ENCODE data around the gene LOXL1.

LOXL1 gene, protein sequence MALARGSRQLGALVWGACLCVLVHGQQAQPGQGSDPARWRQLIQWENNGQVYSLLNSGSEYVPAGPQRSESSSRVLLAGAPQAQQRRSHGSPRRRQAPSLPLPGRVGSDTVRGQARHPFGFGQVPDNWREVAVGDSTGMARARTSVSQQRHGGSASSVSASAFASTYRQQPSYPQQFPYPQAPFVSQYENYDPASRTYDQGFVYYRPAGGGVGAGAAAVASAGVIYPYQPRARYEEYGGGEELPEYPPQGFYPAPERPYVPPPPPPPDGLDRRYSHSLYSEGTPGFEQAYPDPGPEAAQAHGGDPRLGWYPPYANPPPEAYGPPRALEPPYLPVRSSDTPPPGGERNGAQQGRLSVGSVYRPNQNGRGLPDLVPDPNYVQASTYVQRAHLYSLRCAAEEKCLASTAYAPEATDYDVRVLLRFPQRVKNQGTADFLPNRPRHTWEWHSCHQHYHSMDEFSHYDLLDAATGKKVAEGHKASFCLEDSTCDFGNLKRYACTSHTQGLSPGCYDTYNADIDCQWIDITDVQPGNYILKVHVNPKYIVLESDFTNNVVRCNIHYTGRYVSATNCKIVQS

DNA sequence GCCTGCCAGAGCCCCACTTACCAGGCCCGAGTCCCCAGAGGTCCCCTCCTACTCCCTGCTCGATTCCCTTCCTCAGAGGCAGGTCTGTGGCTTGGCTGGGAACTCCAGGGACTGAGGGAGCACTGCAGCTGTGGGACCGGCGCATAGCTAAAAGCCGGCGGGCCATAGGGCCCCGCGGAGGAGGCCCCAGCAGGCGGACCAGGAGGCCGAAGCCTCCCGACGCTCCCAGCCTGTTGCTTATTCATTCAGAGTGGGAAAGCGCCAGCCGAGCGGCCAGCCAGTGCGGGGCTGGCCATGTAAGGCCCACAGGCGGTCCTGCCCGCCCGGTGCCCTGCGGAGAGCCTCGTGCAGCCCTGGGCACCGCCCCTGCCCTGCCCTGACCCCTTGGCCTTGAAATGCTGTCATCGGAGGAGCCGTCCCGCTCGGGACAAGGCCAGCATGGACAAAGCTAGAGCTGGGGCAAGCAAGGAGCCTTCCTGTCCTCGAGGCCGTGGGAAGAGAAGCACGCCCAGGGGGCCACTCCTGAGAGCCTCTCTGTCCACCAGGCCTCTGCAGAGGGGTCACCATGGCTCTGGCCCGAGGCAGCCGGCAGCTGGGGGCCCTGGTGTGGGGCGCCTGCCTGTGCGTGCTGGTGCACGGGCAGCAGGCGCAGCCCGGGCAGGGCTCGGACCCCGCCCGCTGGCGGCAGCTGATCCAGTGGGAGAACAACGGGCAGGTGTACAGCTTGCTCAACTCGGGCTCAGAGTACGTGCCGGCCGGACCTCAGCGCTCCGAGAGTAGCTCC, at the start of gene LOXL1:
Gene LOXL1, plus strand, starts transcription at position 244 of the 784 bp plus-strand sequence. Its CDS starts 322 bp downstream, at position 566.
- DNase-seq (ENCODE audit: low read depth) = no peak

DNA sequence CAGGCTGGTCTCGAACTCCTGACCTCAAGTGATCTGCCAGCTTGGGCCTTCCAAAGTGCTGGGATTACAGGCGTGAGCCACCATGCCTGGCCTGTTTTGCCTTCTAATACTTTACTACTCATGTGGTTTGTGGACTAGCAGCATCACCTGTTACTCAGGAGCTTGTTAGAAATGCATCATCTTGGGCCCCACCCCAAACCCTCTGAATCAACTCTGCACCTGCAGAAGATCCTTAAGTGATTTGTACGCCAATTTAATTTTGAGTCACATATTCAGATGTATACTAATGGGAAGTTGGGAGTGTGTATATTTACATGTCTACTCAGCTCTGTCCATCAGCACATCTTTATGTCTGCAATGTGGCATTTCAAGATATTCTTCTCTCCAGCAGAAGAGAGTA, 46.8 kb upstream of the LOXL1 start:
- DNase-seq (ENCODE audit: low read depth) = no peak

DNA sequence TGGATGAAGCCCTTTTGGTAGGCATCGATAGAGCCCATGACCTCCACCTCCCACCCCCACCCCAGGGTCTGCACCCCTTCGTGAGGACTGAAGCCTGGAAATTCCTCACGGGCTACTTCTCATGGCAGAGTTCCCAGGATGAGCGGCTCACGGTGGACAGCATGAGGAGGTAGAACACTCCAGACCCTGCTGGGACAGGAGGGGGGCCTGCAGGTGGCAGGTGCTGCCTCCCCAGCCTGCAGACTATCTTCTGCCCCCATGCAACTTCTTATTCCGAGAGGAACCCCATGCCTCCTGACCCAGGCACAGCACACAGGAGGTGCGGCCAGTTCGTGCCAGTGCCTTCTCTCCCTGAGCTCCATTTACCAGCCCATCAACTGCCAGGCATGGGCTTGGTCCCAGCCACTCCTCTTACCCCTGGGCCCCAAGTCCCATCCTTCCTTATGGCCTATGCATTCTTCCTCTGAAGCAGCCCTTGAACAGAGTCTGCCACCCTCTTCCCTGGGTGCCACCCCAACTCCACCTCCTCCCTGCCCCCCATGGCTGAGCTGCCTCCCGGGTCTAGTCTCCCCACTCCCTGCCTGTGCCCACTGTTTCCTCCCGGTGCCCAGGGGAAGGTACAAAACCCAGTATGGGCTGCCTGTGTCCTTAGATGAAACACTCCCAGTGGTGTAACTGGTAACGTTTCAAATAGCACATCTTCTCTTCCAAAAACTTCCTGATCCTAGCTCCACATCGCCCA, 44.5 kb upstream of the LOXL1 start:
- DNase-seq (ENCODE audit: low read depth) = no peak

DNA sequence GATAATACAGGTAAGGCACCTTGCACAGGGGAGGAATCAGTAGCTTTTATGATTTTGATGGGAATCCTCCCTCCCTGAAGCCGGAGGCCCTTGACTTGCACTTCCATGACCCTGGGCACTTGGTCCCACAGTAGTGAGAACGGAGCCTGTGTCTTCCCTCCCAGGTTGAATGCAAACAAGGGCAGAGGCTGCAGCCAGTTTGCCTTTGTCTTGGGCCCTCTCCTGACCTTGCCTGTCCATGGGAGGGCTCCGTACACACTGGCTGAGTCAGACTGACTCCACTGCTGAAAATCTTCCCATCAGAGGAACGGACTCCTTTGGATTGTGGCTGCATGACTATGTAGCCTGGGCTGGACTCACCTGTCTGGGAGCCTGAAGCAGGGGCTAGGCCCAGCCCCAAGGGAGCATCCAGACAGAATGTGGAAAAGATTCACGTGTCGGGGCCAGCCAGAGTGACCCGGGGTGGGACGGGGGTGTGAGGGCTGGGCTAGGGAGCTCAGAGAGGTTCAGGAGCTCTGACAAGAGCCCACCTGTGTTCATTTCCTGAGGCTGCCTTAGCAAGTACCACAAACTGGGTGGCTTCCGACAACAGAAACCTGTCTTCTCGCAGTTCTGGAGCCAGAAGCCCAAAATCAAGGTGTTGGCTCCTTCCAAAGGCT, 43.4 kb upstream of the LOXL1 start:
- DNase-seq (ENCODE audit: low read depth) = no peak

DNA sequence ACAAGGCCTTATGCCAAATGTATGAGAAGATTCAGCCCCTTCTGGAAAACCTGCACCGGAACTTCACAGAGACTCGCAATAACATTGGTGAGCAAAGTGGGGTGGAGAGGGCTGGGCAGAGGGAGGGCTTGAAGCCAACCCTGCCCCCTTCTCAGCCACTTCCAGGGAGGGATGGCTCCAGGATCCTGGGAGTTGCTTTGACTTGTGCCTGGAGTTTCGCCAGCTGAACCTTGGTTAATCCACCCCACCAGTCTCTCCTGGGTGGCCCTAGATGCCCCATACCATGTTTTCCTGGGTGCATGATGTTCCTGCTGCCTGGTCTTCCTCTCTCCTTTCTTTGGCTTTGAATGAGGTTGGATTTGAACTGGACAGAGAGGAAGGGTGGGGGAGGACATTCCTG, 42.1 kb upstream of the LOXL1 start:
- DNase-seq (ENCODE audit: low read depth) = no peak

DNA sequence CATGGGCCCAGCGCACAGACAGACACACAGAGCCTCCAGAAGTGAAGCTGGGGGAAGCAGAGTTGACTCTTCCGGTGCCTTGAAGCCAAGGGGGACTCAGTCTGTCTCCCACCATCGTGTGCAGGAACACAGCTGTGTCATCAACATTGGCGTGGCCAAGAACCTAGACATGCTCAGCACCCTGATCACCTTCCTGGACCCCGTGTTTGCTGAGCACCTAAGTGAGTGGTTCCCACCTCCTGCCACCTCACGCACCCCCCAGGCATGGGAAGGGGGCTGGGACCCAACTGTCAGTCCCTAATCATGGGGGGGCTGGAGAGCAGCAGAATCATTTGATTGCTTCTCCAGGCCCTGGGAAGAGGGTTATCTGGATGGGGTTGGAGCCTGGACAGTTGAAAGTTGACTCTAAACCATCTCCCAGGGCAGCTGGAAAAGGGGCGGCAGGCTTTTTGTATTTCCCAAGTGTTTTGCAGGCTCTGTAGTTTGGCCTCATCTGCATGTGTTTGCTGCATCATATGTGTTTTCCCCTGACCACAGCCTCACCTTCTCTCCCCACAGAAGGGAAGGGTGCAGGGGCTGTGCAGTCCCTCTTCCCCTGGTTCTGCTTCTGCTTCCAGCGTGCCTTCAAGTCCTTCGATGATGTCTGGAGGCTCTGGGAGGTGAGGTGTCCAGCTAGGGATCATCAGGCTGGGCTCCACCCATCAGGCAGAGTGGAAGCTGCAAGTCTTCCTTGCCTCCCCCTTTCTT, 40.1 kb upstream of the LOXL1 start:
- no peak for DNase-seq (ENCODE audit: low read depth)

DNA sequence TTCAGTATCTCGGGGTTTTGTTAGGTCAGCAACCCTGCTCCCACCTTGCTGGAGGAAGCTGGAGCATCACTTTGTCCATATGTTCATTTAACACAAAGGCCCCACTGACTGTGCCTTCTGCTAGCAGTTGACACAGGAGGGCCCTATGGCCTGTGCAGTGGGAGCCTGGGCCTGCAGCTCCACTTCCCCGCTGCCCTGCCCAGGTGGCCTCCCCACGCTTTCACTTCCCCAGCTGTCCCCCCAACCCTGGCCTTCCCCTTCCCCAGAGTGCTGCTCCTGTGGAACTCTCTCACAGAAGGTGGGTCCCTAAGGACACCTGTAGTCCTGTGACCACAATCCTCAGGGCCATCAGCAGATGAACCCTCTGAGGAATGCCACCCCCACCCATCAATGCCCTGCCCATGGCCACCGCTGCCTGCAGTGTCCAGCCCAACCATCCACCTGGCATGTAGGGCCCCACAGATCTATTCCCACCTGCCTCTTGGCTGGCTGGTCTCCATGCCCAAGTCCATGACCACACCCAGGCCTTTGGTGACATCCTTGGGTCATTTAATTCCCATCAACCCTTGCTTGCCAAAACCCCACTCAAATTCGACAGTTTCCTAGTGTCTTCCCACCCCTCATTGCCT, 39.4 kb upstream of the LOXL1 start:
- DNase-seq (ENCODE audit: low read depth) = no peak

DNA sequence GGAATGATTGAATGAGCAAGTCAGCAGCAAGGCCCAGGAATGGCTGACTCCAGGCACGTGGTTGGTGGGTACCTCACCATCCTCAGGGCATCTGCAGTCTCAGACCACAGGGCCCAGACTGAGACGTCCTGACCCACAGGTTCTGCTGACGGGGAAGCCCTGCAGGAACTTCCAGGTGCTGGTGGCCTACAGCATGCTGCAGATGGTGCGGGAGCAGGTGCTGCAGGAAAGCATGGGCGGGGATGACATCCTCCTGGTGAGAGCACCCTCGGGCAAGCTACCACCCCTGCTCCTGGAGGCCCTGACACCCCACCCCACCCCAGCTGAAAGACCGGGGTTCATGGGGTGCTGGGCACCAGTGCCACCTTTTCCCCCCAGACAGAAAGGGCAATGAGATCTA, 38.8 kb upstream of the LOXL1 start:
- DNase-seq (ENCODE audit: low read depth) = no peak

DNA sequence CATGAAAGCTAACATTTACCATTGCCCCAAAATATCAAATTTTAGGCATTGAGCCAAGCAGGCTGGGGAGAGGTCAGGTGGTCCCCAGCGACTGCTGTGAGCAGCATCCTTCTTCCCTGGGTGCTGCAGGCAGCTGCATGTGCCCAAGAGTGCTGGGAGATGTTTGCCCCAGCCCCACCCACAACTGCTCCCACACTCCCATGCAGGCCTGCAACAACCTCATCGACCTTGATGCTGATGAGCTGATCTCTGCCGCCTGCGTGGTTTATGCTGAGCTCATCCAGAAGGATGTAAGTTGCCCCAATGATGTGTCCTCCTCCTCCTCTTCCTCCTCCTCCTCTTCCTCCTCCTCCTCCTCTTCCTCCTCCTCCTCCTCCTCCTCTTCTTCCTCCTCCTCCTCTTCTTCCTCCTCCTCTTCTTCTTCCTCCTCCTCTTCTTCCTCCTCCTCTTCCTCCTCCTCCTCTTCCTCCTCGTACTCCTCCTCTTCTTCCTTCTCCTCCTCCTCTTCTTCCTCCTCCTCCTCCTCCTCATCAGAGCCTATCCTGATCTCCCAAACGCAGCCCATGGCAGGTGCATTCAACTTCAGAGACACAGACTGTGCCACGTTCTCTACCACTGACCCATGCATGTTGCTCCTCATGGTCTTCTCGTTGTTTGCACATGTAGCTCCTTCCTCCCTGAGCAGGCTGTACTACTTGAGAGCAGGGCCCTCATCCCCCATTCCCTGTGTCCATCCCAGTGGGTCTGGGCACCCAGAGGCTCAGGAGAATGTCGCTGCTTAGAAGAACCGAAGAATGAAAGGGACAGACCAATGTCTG, 37.8 kb upstream of the LOXL1 start:
- DNase-seq (ENCODE audit: low read depth) = no peak

DNA sequence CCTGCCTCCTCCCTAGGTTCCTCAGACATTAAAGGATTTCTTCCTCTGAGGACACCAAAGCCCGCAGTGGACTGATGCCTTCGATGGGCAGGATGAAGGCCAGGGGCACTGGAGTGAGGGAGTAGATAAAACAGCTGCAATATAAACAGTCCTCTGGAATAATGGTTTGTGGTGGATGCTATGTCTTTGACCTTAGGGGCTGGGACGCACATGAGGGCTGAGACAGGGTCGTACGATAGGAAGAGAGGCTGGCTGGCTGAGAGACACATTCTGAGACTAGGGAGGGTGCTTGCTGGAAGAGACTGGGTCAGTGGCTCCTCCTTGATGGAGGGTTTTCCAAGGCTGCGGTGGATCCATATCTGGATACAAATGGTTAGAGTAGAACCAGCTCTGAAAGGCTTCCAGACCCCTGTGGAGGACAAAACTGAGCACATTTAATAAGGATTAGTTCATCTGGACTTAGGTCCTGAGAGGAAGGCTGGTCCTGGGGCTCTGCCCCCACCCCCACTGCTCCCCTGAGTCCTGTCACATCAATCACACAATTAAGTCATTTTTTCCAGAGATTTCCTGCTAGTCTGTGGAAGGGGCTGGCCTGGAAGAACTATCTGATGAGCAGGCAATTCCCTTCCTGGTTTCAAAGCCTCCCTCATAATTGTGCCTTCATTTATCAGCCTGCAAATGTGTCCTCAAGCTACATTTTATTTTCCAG, 37.1 kb upstream of the LOXL1 start:
- no peak for DNase-seq (ENCODE audit: low read depth)

DNA sequence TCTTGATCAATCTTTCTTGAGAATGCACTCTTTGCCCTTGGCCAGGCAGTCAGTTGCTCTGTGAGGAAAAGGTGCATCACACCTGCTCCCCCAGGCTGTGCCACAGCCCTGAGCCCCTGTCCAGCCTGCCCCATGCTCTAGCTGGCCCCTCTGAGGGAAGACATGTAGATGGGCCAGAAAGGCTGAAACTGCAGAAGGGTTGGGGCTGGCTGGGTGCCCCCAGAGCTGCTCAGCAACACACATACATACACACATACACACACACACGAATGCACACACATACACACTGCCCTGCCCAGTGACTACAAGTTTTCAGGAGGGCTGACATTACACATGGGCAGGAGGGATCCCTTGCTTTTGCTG, 36.5 kb upstream of the LOXL1 start:
- no peak for DNase-seq (ENCODE audit: low read depth)

DNA sequence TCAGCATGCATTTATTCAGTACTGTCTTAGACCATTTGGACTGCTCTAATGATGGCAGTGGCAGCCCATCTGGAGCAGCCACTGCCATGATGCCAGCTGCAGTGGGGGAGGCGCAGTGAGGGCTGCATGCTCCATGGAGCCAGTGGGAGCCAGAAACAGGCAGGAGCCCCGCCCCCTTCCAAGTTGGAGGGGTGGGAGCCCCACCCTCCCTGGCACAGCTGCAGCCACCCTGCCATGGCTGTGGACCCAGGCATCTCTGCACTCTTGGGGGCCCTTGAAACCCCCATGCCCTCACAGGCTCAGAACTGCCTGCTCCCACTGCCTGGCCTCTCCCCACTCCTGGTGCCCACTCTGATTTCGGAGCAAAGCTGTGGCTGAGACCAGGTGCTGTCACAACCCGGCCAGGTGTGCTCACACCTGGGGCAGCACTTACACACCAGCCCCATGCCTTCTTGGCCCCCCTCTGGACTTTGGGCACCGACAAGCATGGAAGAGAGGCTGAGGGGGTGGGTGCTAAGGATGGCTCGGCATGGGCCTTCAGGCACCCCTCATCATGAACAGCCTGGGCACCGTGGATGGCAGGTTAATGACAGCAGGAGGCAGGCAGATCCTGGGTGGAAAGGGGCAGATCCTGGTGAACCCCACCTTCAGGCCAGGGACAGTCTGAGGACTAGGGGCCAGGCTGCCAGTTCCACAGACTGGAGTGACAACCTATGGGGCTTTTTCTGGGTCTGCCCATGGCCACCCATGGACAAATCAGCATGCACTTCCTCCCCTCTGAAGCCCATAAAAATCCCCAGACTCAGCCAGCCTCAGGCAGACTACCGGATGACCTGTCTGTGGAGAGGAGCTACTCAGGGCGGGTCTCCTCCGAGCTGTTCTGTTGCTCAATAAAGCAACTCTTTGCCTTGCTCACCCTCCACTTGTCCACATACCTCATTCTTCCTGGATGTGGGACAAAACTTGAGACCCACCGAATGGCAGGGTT, 34.6 kb upstream of the LOXL1 start:
- no peak for DNase-seq (ENCODE audit: low read depth)

DNA sequence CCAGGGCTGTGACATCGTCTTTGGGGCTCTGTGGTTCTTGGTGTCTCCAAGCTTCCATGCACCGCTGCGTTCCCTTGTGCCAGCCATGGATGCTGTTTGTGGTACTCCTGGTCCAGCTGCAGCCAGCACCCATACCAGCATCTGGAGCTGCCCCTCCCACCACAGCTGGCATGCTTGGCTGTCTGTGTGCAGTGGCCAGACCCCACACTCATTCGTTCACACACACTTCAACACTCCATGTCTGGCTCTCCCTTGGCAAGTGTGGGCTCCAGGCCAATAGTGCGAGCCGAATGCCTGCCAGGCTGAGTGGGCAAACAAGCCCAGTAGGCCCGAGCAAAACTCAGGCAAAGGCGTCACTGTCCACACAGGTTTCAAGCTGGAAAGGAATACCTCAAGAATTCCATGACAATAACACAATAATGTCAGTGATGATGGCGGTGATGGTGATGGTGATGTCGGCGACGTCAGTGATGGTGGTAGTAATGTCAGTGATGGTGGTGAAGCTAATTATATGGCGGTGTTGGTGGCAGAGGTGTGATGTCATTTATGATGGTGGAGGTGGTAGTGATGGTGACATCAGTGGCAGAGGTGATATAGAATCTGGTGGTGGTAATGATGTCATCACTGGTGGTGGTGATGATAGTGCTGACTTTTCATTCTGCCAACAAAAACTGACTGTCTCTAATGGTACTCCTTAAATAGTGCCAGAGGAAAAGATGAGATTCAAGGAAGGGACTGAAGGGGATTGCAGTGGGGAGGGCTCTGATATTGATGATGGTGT, 33.6 kb upstream of the LOXL1 start:
- DNase-seq (ENCODE audit: low read depth) = no peak

DNA sequence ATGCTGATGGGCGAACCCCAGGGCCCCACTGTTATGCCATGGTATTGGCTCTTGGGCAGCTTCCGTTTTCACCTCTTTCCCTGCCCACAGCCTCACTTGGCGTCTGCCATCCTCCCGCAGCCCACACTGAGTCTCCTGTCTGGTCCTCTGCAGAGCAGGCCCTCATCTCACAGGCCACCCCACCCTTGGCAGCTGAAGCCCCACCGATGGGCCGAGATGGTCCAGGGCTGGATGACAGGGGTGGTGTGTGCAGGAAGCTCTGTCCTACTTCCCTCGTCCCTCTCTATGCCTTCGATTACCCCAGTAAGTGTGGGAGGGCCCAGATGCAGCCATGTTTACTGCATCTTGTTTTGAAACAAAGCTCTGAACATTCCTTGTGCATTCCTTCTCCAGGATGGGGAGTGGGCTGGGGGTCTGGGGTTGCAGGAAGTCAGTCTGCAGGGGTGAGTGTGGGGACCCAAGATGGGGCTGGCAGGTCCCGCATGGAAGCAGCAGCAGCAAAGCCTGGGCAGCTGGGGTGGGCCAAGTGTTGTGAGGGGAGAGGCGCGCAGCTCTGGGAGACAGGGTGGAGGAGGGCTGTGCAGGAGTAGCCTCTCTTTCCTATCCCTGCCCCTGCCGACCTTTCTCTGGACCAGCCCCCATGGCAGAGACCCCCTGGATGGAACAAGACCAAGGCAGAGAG, 32.0 kb upstream of the LOXL1 start:
- no peak for DNase-seq (ENCODE audit: low read depth)

DNA sequence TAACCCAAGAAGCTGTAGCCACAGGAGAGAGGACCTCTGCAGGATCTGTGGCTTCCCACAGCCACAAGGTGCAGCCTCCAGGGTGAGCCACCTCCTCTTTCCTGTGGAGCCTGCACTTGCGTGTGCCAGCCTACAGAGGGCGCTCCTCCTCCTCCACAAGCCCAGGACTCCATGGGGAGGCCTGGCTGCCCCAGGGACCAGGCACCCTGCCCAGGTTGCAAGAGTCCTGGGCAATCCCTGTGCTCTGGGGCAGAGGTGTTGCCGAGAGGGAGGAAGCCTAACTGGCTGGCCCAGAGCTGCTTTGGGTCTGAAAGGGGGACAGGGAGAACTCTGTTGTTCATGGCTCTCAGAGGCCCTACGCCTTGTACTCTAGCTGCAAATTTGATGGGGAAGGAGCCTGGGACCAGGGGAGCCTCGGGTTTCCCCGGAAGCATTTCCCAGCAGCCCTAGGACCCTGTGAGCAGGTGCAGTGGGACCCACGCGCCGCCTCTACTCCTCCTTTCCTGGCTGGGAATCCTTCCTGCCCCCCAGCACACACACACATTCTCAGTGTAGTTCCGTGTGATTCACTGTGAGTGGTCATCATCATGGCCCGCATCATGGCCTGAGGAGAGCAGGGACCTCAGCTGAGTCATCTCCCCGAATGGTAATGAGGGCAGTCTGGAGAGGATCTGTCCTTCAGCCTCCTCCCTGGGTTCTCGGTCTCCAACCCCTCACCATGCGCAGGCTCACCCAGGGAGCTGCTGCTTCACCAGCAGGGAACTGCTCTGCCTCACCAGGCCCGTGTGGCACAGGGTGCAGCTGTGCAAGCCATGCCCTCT, 28.6 kb upstream of the LOXL1 start:
- peak; percentile 44 for DNase-seq (ENCODE audit: low read depth)

All from activated T-cell treated with anti-CD3 and anti-CD28 coated beads for 24 hours (primary cell).